Measurements from ENCODE around the gene KCTD3. TPM values are rescaled to one million over a fixed set of nuclear protein-coding genes. Genes with fewer than 3 reads are reported as not detected.
A peak's percentile ranks its signal among the peaks of the same experiment; 100 is the strongest.

KCTD3 gene
- total RNA-seq, 1 donor from 2014 or later = 53.7 TPM

GRCh38 chr1:215652371-215652770, 85.3 kb downstream of the KCTD3 start:
- TF ChIP-seq CTCF (conservative IDR thresholded peaks at IDR 0.05) = no peak
- Mint-ChIP-seq H3K27ac (no peak overlapping the region), H3K4me1 (ENCODE audit: unreplicated experiment) (peaks cover 12% of the 10 kb centered on the region), H3K36me3 (no peaks in the 10 kb centered on the region), H3K4me3 (no peak overlapping the region), H3K27me3 (peaks cover 10% of the 10 kb centered on the region), H3K9me3 (no peaks in the 10 kb centered on the region)
- DNase-seq (ENCODE audit: extremely low spot score, unreplicated experiment) = no peak

GRCh38 chr1:215657047-215657446, 89.9 kb downstream of the KCTD3 start:
- Mint-ChIP-seq H3K27ac (no peak overlapping the region), H3K27me3 (no peaks in the 10 kb centered on the region), H3K36me3 (no peaks in the 10 kb centered on the region), H3K4me3 (no peak overlapping the region), H3K4me1 (ENCODE audit: unreplicated experiment) (no peaks in the 10 kb centered on the region), H3K9me3 (no peaks in the 10 kb centered on the region)
- no peak for TF ChIP-seq CTCF (conservative IDR thresholded peaks at IDR 0.05)
- no peak for DNase-seq (ENCODE audit: extremely low spot score, unreplicated experiment)

- no peak for DNase-seq (ENCODE audit: extremely low spot score, unreplicated experiment)
- TF ChIP-seq CTCF (conservative IDR thresholded peaks at IDR 0.05) = no peak
These were observed 93.2 kb downstream of the KCTD3 start for GRCh38 chr1:215660259-215660658.

GRCh38 chr1:215661033-215661432, 93.9 kb downstream of the KCTD3 start:
- Mint-ChIP-seq H3K4me1 (ENCODE audit: unreplicated experiment) (no peaks in the 10 kb centered on the region), H3K36me3 (no peaks in the 10 kb centered on the region), H3K27ac (no peak overlapping the region), H3K9me3 (no peaks in the 10 kb centered on the region), H3K27me3 (no peaks in the 10 kb centered on the region), H3K4me3 (no peak overlapping the region)
- DNase-seq (ENCODE audit: extremely low spot score, unreplicated experiment) = no peak
- TF ChIP-seq CTCF (conservative IDR thresholded peaks at IDR 0.05) = no peak

More at GRCh38 chr1:215660259-215660658, 93.2 kb downstream of the KCTD3 start:
- H3K4me1 Mint-ChIP-seq (ENCODE audit: unreplicated experiment) = no peaks in the 10 kb centered on the region
- H3K9me3 Mint-ChIP-seq = no peaks in the 10 kb centered on the region
- H3K27ac Mint-ChIP-seq = no peak overlapping the region
- no peak overlapping the region for H3K4me3 Mint-ChIP-seq
- no peaks in the 10 kb centered on the region for H3K27me3 Mint-ChIP-seq
- H3K36me3 Mint-ChIP-seq = no peaks in the 10 kb centered on the region

- Mint-ChIP-seq H3K4me3 (no peak overlapping the region), H3K9me3 (no peaks in the 10 kb centered on the region), H3K27ac (no peak overlapping the region), H3K4me1 (ENCODE audit: unreplicated experiment) (no peaks in the 10 kb centered on the region), H3K36me3 (no peaks in the 10 kb centered on the region), H3K27me3 (no peaks in the 10 kb centered on the region)
- no peak for TF ChIP-seq CTCF (conservative IDR thresholded peaks at IDR 0.05)
- no peak for DNase-seq (ENCODE audit: extremely low spot score, unreplicated experiment)
These were observed 98.1 kb downstream of the KCTD3 start for GRCh38 chr1:215665215-215665614.

GRCh38 chr1:215667761-215668160, 100.7 kb downstream of the KCTD3 start:
- no peaks in the 10 kb centered on the region for H3K36me3 Mint-ChIP-seq
- DNase-seq (ENCODE audit: extremely low spot score, unreplicated experiment) = no peak
- peak overlapping the region; percentile 4 for H3K27ac Mint-ChIP-seq
- TF ChIP-seq CTCF (conservative IDR thresholded peaks at IDR 0.05) = no peak
- no peaks in the 10 kb centered on the region for H3K4me1 Mint-ChIP-seq (ENCODE audit: unreplicated experiment)
- H3K27me3 Mint-ChIP-seq = peaks cover 5% of the 10 kb centered on the region
- H3K9me3 Mint-ChIP-seq = no peaks in the 10 kb centered on the region
- H3K4me3 Mint-ChIP-seq = no peak overlapping the region

Measured in type B pancreatic cell (in vitro differentiated cells).